ENCODE measurements around the gene PCCA. TPM values are rescaled to one million over a fixed set of nuclear protein-coding genes. Genes with fewer than 3 reads are reported as not detected.

Gene PCCA
- polyA plus RNA-seq, 1 of the 3 experiments (the other 2 are of a cell fraction) = 7.3 TPM

DNA sequence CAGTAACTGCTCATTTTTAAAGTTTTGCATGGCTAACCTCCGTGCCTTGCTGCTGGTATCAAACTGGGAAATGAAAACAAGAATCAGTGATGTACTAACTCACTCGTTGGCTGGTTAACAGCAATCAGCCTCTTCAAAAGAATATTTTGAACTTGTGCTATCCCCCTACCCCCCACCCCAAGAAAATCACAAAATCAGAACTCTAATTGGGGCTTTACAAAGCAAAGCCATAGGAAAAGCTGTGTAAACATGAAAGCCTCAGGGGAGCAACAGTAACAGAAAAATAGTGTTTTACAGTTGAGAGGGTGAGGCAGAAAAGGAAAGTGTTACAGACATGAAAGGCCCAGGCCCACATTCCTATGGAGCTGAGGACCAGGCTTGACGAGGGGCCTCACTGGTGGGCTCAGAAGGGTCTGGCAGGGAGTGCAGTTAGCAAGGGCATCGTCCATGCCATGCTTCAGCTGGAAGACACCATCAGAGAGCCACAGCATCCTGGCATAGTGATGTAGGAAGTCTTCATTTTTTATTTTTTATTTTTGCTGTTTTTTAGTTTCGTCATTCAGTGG lies 217.6 kb downstream of the PCCA start:
- CTCF ChIA-PET = no interaction called here
- no peaks in the 10 kb centered on the region for H3K9me2 ChIP-seq
- no peaks in the 10 kb centered on the region for H3F3A ChIP-seq (replicated peaks; ENCODE audit: insufficient read depth)
- no peak overlapping the region for H3K4me3 ChIP-seq (ENCODE audit: low read depth in 2 of 2, low read length in 1 of 2)
- no peak for DNase-seq
- H3K79me2 ChIP-seq (ENCODE audit: insufficient read depth) = no peaks in the 10 kb centered on the region
- POLR2A ChIA-PET = no interaction called here
- no peak overlapping the region for H3K27ac ChIP-seq (ENCODE audit: low read depth in 2 of 2, low read length in 1 of 2)
- WGBS (ENCODE audit: low lambda C conversion rate) = 84% methylated on average over 5 of the region's 5 CpGs
- peaks cover 2 to 29% of the 10 kb centered on the region in 2 experiments for H3K36me3 ChIP-seq (replicated peaks in 1 of 2; ENCODE audit: control insufficient read depth in 1 of 2, insufficient read depth in 2 of 2, low read length in 1 of 2)
- H3K4me1 ChIP-seq (ENCODE audit: control insufficient read depth in 1 of 2, insufficient read depth in 2 of 2, low read depth in 1 of 2, low read length in 1 of 2) = peaks cover 0 to 3% of the 10 kb centered on the region in 2 experiments; a peak in 3 of 4 replicates
- no peak overlapping the region for H3K9ac ChIP-seq
- no peak overlapping the region for H3K4me2 ChIP-seq
- no peaks in the 10 kb centered on the region for H4K20me1 ChIP-seq (ENCODE audit: insufficient read depth)
- no peak overlapping the region for H2AFZ ChIP-seq (ENCODE audit: low read depth)
- H3K9me3 ChIP-seq = no peaks in the 10 kb centered on the region
- TF ChIP-seq TEAD4 (IDR thresholded peaks at IDR 0.05; ENCODE audit: borderline replicate concordance, insufficient read depth) (no peak), POLR2AphosphoS5 (IDR thresholded peaks at IDR 0.05; ENCODE audit: low read depth, low read length) (no peak), RXRA (IDR thresholded peaks at IDR 0.05; ENCODE audit: borderline replicate concordance, low read depth) (no peak), NRF1 (IDR thresholded peaks at IDR 0.05; ENCODE audit: low read depth, low read length) (no peak)
- TF ChIP-seq, protein P1, sequence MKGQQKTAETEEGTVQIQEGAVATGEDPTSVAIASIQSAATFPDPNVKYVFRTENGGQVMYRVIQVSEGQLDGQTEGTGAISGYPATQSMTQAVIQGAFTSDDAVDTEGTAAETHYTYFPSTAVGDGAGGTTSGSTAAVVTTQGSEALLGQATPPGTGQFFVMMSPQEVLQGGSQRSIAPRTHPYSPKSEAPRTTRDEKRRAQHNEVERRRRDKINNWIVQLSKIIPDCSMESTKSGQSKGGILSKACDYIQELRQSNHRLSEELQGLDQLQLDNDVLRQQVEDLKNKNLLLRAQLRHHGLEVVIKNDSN (IDR thresholded peaks at IDR 0.05; ENCODE audit: borderline replicate concordance, low read depth) = no peak
- no peaks in the 10 kb centered on the region for H3K27me3 ChIP-seq (ENCODE audit: insufficient read depth)

DNA sequence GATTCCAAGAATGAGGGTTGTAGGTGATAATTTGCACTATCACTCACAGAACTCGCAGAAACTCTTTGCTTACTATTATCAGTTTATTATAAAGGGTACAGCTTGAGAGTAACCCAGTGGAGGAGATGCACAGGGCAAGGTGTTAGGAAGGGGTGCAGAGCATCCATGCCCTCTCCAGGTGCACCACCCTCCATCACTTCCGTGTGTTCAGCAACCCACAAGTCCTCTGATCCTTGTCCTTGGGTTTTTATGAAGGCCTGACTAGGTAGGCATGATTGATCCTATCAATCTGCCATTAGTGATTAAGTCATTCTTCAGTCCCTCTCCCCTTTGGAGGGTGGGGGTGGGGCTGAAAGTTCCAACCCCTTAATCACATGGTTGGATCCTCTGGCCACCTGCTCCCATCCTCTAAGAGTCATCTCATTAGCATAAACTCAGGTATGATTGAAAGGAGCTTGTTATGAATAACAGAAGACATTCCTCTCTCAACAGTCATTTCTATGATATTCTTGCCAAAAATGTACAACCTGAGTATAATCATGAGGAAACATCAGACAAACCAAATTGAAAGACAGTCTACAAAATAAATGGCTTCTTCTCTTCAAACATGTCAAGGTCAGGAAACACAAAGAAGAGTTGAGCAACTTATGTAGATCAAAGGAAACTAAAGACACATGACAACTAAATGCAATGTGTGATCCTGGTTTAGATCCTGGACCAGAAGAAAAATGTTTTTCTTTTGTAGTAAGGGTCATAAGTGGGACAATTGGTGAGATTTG lies 225.4 kb downstream of the PCCA start:
- Histone ChIP-seq H3K36me3 (replicated peaks in 1 of 2; ENCODE audit: control insufficient read depth in 1 of 2, insufficient read depth in 2 of 2, low read length in 1 of 2) (peaks cover 5 to 16% of the 10 kb centered on the region in 2 experiments), H3K9me3 (no peaks in the 10 kb centered on the region), H3K4me3 (ENCODE audit: low read depth in 2 of 2, low read length in 1 of 2) (no peak overlapping the region), H4K20me1 (ENCODE audit: insufficient read depth) (no peaks in the 10 kb centered on the region), H3F3A (replicated peaks; ENCODE audit: insufficient read depth) (no peaks in the 10 kb centered on the region), H3K9me2 (no peaks in the 10 kb centered on the region), H3K27ac (ENCODE audit: low read depth in 2 of 2, low read length in 1 of 2) (no peak overlapping the region; a peak in 1 of 4 replicates), H3K4me2 (no peak overlapping the region), H3K27me3 (ENCODE audit: insufficient read depth) (no peaks in the 10 kb centered on the region), H3K9ac (no peak overlapping the region), H2AFZ (ENCODE audit: low read depth) (no peak overlapping the region), H3K79me2 (ENCODE audit: insufficient read depth) (no peaks in the 10 kb centered on the region), H3K4me1 (ENCODE audit: control insufficient read depth in 1 of 2, insufficient read depth in 2 of 2, low read depth in 1 of 2, low read length in 1 of 2) (peaks cover 0 to 7% of the 10 kb centered on the region in 2 experiments; a peak in 2 of 4 replicates)
- CTCF ChIA-PET = no interaction called here
- no peak for DNase-seq
- POLR2A ChIA-PET = no interaction called here
- TF ChIP-seq TAF1 (IDR thresholded peaks at IDR 0.05; ENCODE audit: borderline replicate concordance, low read depth, low read length) (no peak), SMC3 (IDR thresholded peaks at IDR 0.05; ENCODE audit: low read depth, low read length) (no peak), RAD21 (IDR thresholded peaks at IDR 0.05; ENCODE audit: low read length) (no peak), FOXM1 (IDR thresholded peaks at IDR 0.05; ENCODE audit: low read depth) (no peak)
- TF ChIP-seq, protein P2, sequence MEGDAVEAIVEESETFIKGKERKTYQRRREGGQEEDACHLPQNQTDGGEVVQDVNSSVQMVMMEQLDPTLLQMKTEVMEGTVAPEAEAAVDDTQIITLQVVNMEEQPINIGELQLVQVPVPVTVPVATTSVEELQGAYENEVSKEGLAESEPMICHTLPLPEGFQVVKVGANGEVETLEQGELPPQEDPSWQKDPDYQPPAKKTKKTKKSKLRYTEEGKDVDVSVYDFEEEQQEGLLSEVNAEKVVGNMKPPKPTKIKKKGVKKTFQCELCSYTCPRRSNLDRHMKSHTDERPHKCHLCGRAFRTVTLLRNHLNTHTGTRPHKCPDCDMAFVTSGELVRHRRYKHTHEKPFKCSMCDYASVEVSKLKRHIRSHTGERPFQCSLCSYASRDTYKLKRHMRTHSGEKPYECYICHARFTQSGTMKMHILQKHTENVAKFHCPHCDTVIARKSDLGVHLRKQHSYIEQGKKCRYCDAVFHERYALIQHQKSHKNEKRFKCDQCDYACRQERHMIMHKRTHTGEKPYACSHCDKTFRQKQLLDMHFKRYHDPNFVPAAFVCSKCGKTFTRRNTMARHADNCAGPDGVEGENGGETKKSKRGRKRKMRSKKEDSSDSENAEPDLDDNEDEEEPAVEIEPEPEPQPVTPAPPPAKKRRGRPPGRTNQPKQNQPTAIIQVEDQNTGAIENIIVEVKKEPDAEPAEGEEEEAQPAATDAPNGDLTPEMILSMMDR (IDR thresholded peaks at IDR 0.05) = no peak
- TF ChIP-seq, protein P3, sequence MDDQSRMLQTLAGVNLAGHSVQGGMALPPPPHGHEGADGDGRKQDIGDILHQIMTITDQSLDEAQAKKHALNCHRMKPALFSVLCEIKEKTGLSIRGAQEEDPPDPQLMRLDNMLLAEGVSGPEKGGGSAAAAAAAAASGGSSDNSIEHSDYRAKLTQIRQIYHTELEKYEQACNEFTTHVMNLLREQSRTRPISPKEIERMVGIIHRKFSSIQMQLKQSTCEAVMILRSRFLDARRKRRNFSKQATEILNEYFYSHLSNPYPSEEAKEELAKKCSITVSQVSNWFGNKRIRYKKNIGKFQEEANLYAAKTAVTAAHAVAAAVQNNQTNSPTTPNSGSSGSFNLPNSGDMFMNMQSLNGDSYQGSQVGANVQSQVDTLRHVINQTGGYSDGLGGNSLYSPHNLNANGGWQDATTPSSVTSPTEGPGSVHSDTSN (IDR thresholded peaks at IDR 0.05) = no peak
- WGBS (ENCODE audit: low lambda C conversion rate) = 100% methylated on average over 2 of the region's 2 CpGs
